H1 (cell line): ENCODE data around the gene MIEF2. TPM values are rescaled to one million over a fixed set of nuclear protein-coding genes. Genes with fewer than 3 reads are reported as not detected.

Experiments
- BCL11A ChIP-seq, 2 experiments: IDR thresholded peaks; one replicate each; pipeline ENCODE4 v1.6.1; 2011; ENCODE audit warnings: low read depth in 2 of 2, low read length in 2 of 2, mild to moderate bottlenecking in 2 of 2
- CBX5 ChIP-seq: fragments of 300-800, 300-1000 bp; sonication (generic); IDR thresholded peaks from 2 replicates; pipeline ENCODE4 v1.7.1; 2016; ENCODE audit warnings: antibody characterized with exemption, low read length, low read depth
- CHD1 ChIP-seq: IDR thresholded peaks from 2 replicates; pipeline ENCODE4 v1.6.1; 2012; ENCODE audit warnings: low read depth, low read length, improper control_type of control experiment
- EP300 ChIP-seq, 2 experiments: IDR thresholded peaks; 1 replicate in 1 of 2; 2 replicates in 1 of 2; pipeline ENCODE4 v1.6.1; 2011 to 2012; ENCODE audit warnings: low read depth in 2 of 2, low read length in 2 of 2, mild to moderate bottlenecking in 2 of 2, borderline replicate concordance in 1 of 2, inconsistent platforms in 1 of 2, moderate library complexity in 1 of 2
- EZH2 ChIP-seq: fragments of 200-600 bp; sonication (generic); IDR thresholded peaks from 2 replicates; pipeline ENCODE4 v1.7.1; 2012; ENCODE audit warnings: low read depth, mild to moderate bottlenecking, moderate library complexity, low read length, inconsistent platforms; ENCODE audit not compliant: severe bottlenecking
- GABPA ChIP-seq: IDR thresholded peaks from 2 replicates; pipeline ENCODE4 v1.6.1; 2011; ENCODE audit warnings: mild to moderate bottlenecking, low read length, moderate library complexity, borderline replicate concordance; ENCODE audit not compliant: insufficient read depth
- NRF1 ChIP-seq: IDR thresholded peaks from 2 replicates; pipeline ENCODE4 v1.6.1; 2011; ENCODE audit warnings: mild to moderate bottlenecking, low read depth, low read length, improper control_type of control experiment
- PHF8 ChIP-seq: fragments of 200-600 bp; sonication (generic); conservative IDR thresholded peaks from 2 replicates; pipeline ENCODE4 v1.7.1; 2012; ENCODE audit warnings: low read depth, mild to moderate bottlenecking, inconsistent platforms, low read length, moderate library complexity
- POU5F1 ChIP-seq: IDR thresholded peaks from 2 replicates; pipeline ENCODE4 v1.6.1; 2011; ENCODE audit warnings: low read depth, mild to moderate bottlenecking, low read length, moderate library complexity
- RAD21 ChIP-seq, 2 experiments: IDR thresholded peaks in 1 of 2; conservative IDR thresholded peaks in 1 of 2; 2 replicates each; pipeline ENCODE4 v1.6.1; 2011; ENCODE audit warnings: low read depth in 2 of 2, low read length in 2 of 2, improper control_type of control experiment in 1 of 2, inconsistent platforms in 1 of 2, mild to moderate bottlenecking in 1 of 2, moderate library complexity in 1 of 2
- SAP30 ChIP-seq: fragments of 300-600 bp; sonication (generic); IDR thresholded peaks from 2 replicates; pipeline ENCODE4 v1.7.1; 2012; ENCODE audit warnings: low read length, moderate library complexity, mild to moderate bottlenecking, inconsistent platforms; ENCODE audit not compliant: insufficient read depth, insufficient replicate concordance
- SIN3A ChIP-seq, 2 experiments: IDR thresholded peaks in 1 of 2; conservative IDR thresholded peaks in 1 of 2; 2 replicates each; pipeline ENCODE4 v1.6.1; 2011 to 2012; ENCODE audit warnings: low read length in 2 of 2, improper control_type of control experiment in 1 of 2, low read depth in 1 of 2, mild to moderate bottlenecking in 1 of 2
- SIRT6 ChIP-seq: IDR thresholded peaks from one replicate; pipeline ENCODE4 v1.7.1; 2012; ENCODE audit warnings: low read length, inconsistent platforms
- SP1 ChIP-seq: IDR thresholded peaks from 2 replicates; pipeline ENCODE4 v1.6.1; 2011; ENCODE audit warnings: low read depth, low read length
- SP2 ChIP-seq: IDR thresholded peaks from 2 replicates; pipeline ENCODE4 v1.6.1; 2012; ENCODE audit warnings: mild to moderate bottlenecking, low read length, inconsistent platforms
- SP4 ChIP-seq: IDR thresholded peaks from 2 replicates; pipeline ENCODE4 v1.6.1; 2012; ENCODE audit warnings: low read length, inconsistent platforms
- SUZ12 ChIP-seq: fragments of 200-600 bp; sonication (generic); IDR thresholded peaks from 2 replicates; pipeline ENCODE4 v1.6.1; 2012; ENCODE audit warnings: mild to moderate bottlenecking, inconsistent platforms, low read length, moderate library complexity, mixed read lengths
- TCF12 ChIP-seq: IDR thresholded peaks from 2 replicates; pipeline ENCODE4 v1.6.1; 2011; ENCODE audit warnings: low read depth, mild to moderate bottlenecking, low read length
- TEAD4 ChIP-seq: IDR thresholded peaks from 2 replicates; pipeline ENCODE4 v1.6.1; 2012; ENCODE audit warnings: low read depth, low read length, inconsistent platforms, mixed read lengths
- YY1 ChIP-seq: IDR thresholded peaks from 2 replicates; pipeline ENCODE4 v1.6.1; 2011; ENCODE audit warnings: low read depth, mild to moderate bottlenecking, low read length
- polyA plus RNA-seq, 7 experiments: library from polyadenylated mRNA; depleted of rRNA in 3 of 7; stranded (reverse) in 5 of 7; unstranded in 2 of 7; fragments of >200 nt in 5 of 7; fragments of 200-250 nt in 2 of 7; gene quantifications; 1 replicate in 5 of 7; 2 replicates in 1 of 7; 4 replicates in 1 of 7; pipeline versions ENCODE4 v1.2.1 to v1.2.3, GENCODE V29; 2011 to 2013; ENCODE audit warnings: missing spikeins in 2 of 7, mixed read lengths in 2 of 7
- total RNA-seq: library from RNA; stranded (reverse); fragmentation: NEBNext Ultra II Directional; extraction: Animal tissue kit (Norgen Biotek cat#: 25700); gene quantifications from 2 replicates; pipeline ENCODE4 v1.2.1, GENCODE V29; 2021
- TF ChIP-seq, protein P1 (sequence below), 3 experiments: IDR thresholded peaks; 1 replicate in 2 of 3; 2 replicates in 1 of 3; pipeline versions ENCODE4 v1.5.1 to v1.6.1; 2011; ENCODE audit warnings: low read length in 3 of 3, mild to moderate bottlenecking in 3 of 3, inconsistent platforms in 2 of 3, low read depth in 1 of 3, moderate library complexity in 1 of 3; ENCODE audit not compliant: insufficient read depth in 1 of 3; ENCODE audit errors: control extremely low read depth in 1 of 3

The MIEF2 gene
- total and polyA plus RNA-seq, 2 of the 8 experiments (the other 6 are each of a cell fraction or from before 2014, with no cell fraction given): 9.9 to 24.9 TPM

DNA sequence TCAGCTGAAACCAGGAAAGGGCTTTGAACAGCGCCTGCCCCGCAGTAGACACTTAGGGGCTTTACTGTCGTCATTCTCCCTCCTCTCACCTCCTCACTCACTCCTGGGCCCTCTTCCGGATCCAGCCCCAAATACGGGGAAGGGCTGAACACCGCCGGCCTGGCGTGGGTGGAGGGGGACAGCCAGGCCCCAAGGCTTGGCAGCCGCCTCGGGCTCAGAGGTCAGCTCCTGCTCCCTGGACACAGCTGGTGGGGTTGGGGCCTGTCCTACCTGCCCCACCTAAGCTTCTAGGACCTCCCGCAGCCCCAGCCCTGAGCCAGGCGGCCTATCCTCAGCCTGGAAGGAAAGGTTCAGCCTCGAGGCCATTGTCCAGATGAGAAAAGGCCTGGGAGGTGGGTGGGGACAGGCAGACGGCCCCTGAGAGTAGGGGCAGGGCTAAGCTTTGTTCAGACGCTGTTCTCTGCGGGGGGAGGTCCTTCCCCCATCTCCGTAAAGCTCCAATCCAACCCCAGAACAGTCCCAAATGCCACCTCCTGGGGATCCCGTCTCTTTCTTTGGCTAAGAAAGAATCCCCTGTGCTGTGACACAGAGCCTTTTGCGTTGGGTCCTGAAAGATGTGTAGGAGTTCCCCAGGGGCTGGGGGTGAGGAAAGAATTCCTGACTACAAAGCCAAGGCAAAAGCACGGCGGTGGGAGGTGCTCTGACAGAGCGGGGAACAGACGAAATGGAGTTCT is 35.9 kb upstream of the MIEF2 start (continued):
- TF ChIP-seq EP300 (IDR thresholded peaks at IDR 0.05; ENCODE audit: borderline replicate concordance in 1 of 2, low read depth in 2 of 2, low read length in 2 of 2) (no peak; a peak in 1 of 3 replicates), YY1 (no peak), SIRT6 (no peak), SUZ12 (no peak), CHD1 (no peak), PHF8 (peak; percentile 55), NRF1 (no peak), SP4 (no peak), TCF12 (no peak), EZH2 (no peak), SP1 (peak; percentile 41; the same call in 1 of the 2 replicates), TEAD4 (no peak), BCL11A (IDR thresholded peaks at IDR 0.05; ENCODE audit: low read depth in 2 of 2, low read length in 2 of 2) (no peak), SP2 (no peak), GABPA (no peak), RAD21 (IDR thresholded peaks at IDR 0.05 in 1 of 2, conservative IDR thresholded peaks at IDR 0.05 in 1 of 2; ENCODE audit: low read depth in 2 of 2, low read length in 2 of 2) (no peak), POU5F1 (no peak), SAP30 (peak; percentile 2), CBX5 (no peak), SIN3A (conservative IDR thresholded peaks at IDR 0.05 in 1 of 2, IDR thresholded peaks at IDR 0.05 in 1 of 2; ENCODE audit: low read depth in 1 of 2, low read length in 2 of 2) (peak; percentile 44 to 86; a peak in 2 of 4 replicates)
- TF ChIP-seq, protein P1, sequence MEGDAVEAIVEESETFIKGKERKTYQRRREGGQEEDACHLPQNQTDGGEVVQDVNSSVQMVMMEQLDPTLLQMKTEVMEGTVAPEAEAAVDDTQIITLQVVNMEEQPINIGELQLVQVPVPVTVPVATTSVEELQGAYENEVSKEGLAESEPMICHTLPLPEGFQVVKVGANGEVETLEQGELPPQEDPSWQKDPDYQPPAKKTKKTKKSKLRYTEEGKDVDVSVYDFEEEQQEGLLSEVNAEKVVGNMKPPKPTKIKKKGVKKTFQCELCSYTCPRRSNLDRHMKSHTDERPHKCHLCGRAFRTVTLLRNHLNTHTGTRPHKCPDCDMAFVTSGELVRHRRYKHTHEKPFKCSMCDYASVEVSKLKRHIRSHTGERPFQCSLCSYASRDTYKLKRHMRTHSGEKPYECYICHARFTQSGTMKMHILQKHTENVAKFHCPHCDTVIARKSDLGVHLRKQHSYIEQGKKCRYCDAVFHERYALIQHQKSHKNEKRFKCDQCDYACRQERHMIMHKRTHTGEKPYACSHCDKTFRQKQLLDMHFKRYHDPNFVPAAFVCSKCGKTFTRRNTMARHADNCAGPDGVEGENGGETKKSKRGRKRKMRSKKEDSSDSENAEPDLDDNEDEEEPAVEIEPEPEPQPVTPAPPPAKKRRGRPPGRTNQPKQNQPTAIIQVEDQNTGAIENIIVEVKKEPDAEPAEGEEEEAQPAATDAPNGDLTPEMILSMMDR (IDR thresholded peaks at IDR 0.05; ENCODE audit: control extremely low read depth in 1 of 3, insufficient read depth in 1 of 3, low read depth in 1 of 3, low read length in 3 of 3): no peak
